ENCODE data around the gene KRTAP3-1.

DNA sequence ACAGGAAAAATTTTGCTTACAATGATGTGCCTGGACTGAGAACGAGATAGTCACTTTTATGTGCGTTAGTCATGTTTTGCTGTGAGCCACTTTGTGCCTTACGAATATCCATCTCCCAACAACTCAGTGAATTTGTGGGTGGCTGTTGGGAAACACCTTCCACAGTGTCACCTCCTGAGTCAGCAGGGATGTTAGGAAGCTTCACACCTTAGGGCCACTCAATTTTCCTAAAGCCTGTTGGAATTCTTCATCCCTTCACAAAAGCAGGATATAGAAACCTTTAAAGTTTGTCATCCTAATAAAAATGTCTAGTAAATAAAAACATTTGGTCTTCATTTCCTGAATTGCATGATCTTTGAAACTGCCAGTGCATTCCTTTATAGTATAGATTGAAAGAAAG is 4.3 kb upstream of the KRTAP3-1 start:
- TF ChIP-seq, protein P1, sequence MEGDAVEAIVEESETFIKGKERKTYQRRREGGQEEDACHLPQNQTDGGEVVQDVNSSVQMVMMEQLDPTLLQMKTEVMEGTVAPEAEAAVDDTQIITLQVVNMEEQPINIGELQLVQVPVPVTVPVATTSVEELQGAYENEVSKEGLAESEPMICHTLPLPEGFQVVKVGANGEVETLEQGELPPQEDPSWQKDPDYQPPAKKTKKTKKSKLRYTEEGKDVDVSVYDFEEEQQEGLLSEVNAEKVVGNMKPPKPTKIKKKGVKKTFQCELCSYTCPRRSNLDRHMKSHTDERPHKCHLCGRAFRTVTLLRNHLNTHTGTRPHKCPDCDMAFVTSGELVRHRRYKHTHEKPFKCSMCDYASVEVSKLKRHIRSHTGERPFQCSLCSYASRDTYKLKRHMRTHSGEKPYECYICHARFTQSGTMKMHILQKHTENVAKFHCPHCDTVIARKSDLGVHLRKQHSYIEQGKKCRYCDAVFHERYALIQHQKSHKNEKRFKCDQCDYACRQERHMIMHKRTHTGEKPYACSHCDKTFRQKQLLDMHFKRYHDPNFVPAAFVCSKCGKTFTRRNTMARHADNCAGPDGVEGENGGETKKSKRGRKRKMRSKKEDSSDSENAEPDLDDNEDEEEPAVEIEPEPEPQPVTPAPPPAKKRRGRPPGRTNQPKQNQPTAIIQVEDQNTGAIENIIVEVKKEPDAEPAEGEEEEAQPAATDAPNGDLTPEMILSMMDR (IDR thresholded peaks at IDR 0.05) = no peak
- TF ChIP-seq POLR2A (IDR thresholded peaks at IDR 0.05) (no peak), POLR2AphosphoS5 (IDR thresholded peaks at IDR 0.05) (no peak)

Measured in sigmoid colon (tissue), 4 donors.